Effector memory CD4-positive, alpha-beta T cell (primary cell): ENCODE results near the gene TEAD3.

Experiments used
- DNase-seq, 3 donors: peaks; one replicate each; pipeline ENCODE4 v3.0.0-alpha.2; 2020
- H3K27ac ChIP-seq: 2 replicates; pipeline ENCODE4 v1.7.0; 2013; ENCODE audit warnings: mild to moderate bottlenecking, low read length, moderate library complexity; ENCODE audit not compliant: insufficient read depth, poor library complexity, severe bottlenecking
- H3K27me3 ChIP-seq: replicated peaks from 2 replicates; pipeline ENCODE4 v1.7.0; 2013; ENCODE audit warnings: mild to moderate bottlenecking, low read length; ENCODE audit not compliant: insufficient read depth, control insufficient read depth, poor library complexity, severe bottlenecking
- H3K36me3 ChIP-seq: 2 replicates; pipeline ENCODE4 v1.7.0; 2013; ENCODE audit warnings: mild to moderate bottlenecking, low read length, moderate library complexity; ENCODE audit not compliant: control insufficient read depth, insufficient read depth
- H3K4me1 ChIP-seq: 2 replicates; pipeline ENCODE4 v1.7.0; 2013; ENCODE audit warnings: low read length, mild to moderate bottlenecking; ENCODE audit not compliant: control insufficient read depth, insufficient read depth, poor library complexity, severe bottlenecking
- H3K4me3 ChIP-seq: 2 replicates; pipeline ENCODE4 v1.7.0; 2013; ENCODE audit warnings: low read length, low read depth, mild to moderate bottlenecking; ENCODE audit not compliant: insufficient read depth, poor library complexity, severe bottlenecking
- H3K9me3 ChIP-seq: 2 replicates; pipeline ENCODE4 v1.7.0; 2013; ENCODE audit warnings: mild to moderate bottlenecking, low read length, moderate library complexity; ENCODE audit not compliant: control insufficient read depth

TEAD3 gene

GRCh38 chr6:35427851-35428321, 69.0 kb downstream of the TEAD3 start:
- no peaks in the 10 kb centered on the region for H3K27me3 ChIP-seq
- H3K4me3 ChIP-seq = no peak overlapping the region
- peaks cover 4% of the 10 kb centered on the region for H3K9me3 ChIP-seq
- no peak overlapping the region for H3K27ac ChIP-seq
- peaks cover 30% of the 10 kb centered on the region for H3K36me3 ChIP-seq
- no peak for DNase-seq
- H3K4me1 ChIP-seq = no peaks in the 10 kb centered on the region

- H3K4me3 ChIP-seq = no peak overlapping the region
- DNase-seq = no peak
- no peak overlapping the region for H3K27ac ChIP-seq
- H3K4me1 ChIP-seq = no peaks in the 10 kb centered on the region
- peaks cover 4% of the 10 kb centered on the region for H3K9me3 ChIP-seq
- peaks cover 32% of the 10 kb centered on the region for H3K36me3 ChIP-seq
- H3K27me3 ChIP-seq = no peaks in the 10 kb centered on the region
Observed at GRCh38 chr6:35427435-35427834, 69.4 kb downstream of the TEAD3 start.

DNA sequence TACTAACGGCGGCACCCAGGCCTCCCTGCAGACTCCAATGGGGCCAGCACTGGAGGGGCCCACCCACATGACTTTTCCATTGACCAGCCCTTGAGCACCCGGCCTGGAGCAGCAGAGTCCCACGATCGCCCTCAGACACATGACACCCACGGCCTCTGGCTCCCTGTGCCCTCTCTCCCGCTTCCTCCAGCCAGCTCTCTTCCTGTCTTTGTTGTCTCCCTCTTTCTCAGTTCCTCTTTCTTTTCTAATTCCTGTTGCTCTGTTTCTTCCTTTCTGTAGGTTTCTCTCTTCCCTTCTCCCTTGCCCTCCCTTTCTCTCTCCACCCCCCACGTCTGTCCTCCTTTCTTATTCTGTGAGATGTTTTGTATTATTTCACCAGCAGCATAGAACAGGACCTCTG, 70.8 kb downstream of the TEAD3 start:
- peaks cover 41% of the 10 kb centered on the region for H3K36me3 ChIP-seq
- no peak overlapping the region for H3K27ac ChIP-seq
- no peak for DNase-seq
- H3K9me3 ChIP-seq = peaks cover 4% of the 10 kb centered on the region
- H3K27me3 ChIP-seq = no peaks in the 10 kb centered on the region
- H3K4me3 ChIP-seq = no peak overlapping the region
- no peaks in the 10 kb centered on the region for H3K4me1 ChIP-seq

GRCh38 chr6:35425284-35425683, 71.6 kb downstream of the TEAD3 start:
- peaks cover 4% of the 10 kb centered on the region for H3K9me3 ChIP-seq
- no peak for DNase-seq
- H3K4me3 ChIP-seq = no peak overlapping the region
- H3K4me1 ChIP-seq = no peaks in the 10 kb centered on the region
- H3K27ac ChIP-seq = no peak overlapping the region
- H3K27me3 ChIP-seq = no peaks in the 10 kb centered on the region
- peaks cover 44% of the 10 kb centered on the region for H3K36me3 ChIP-seq
